HG02588 (cell line): Measurements from ENCODE around the gene WAPL.
A peak's percentile ranks its signal among the peaks of the same experiment; 100 is the strongest.
"Not testable (repeated sequence)": the region's sequence is repeated elsewhere in the genome, so short reads cannot be mapped to it uniquely, and the experiment has no call there.

Source experiments
- ATAC-seq: cut with Tn5 transposase; IDR thresholded peaks from one replicate; pipeline ENCODE4 v1.9.1; 2021; ENCODE audit warnings: mild to moderate bottlenecking, moderate library complexity; ENCODE audit not compliant: unreplicated experiment

The WAPL gene

GRCh38 chr10:86391236-86391840, 130.3 kb downstream of the WAPL start:
- no peak for ATAC-seq

GRCh38 chr10:86390337-86391120, 131.1 kb downstream of the WAPL start:
- ATAC-seq = no peak

GRCh38 chr10:86389441-86390193, 132.0 kb downstream of the WAPL start:
- ATAC-seq = peak; percentile 75

DNA sequence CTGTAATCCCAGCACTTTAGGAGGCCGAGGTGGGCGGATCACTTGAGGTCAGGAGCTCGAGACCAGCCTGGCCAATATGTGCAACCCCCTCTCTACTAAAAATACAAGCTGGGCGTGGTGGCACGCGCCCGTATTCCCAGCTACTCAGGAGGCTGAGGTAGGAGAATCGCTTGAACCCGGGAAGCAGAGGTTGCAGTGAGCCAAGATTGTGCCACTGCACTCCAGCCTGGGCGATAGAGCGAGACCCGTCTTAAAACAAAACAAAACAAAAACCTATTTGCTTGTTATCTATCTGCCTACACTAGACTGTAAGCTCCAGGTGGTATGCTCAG, 132.5 kb downstream of the WAPL start:
- ATAC-seq = not testable (repeated sequence)

DNA sequence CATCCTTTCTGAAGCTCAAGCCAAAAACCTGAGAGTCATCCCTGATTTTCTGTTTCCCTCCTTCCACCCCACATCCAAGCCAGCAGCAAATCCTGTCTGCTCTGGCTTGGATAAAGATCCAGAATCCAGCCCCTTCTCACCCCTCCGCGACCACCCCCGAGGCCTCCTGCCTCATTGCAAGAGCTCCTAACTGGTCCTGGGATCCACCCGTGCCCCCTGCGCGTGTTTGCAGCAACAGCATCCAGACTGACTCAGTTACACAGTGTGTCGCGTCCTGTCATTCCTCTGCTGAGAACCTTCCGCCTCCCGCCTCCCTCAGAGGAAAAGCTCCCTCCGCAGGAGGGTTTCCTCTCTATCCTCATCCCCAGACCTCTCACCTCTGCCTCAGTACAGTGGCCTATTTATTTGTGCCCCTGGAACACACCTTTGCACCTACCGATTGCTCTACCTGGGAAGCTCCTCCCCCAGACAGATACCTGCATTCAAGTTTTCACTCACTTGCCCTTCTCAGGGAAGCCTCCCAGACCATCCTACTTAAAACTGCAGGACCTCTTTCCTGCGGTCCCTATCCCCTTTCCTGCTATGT, 133.4 kb downstream of the WAPL start:
- ATAC-seq = no peak

DNA sequence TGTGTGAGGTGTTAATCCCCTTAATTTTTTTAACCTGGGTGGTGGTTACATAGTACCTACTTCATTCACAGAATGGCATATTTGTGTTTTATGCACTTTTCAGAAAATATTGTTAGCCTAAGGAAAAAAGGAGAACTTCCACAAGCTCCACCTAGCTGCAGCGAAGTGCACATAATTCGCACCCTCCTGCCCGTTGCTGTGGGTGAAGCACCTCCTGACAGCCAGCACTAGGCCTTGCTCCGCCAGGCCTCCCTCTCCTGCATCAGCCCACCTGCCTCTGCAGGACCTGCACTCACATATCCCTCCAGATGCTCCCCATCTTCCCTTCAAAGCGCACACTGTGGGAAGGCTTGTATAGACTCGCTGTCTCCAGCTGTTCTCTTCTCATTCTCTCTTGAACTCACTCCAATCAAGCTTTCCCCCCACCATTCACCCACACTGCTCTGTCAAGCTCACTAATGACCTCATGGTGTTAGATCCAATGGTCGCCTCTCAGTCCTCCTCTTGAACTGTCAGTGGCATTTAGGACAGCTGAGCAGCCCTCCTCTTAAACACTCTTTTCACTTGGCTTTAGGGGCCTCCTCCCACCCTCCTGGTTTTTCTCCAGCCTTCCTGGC, 134.3 kb downstream of the WAPL start:
- ATAC-seq = no peak

DNA sequence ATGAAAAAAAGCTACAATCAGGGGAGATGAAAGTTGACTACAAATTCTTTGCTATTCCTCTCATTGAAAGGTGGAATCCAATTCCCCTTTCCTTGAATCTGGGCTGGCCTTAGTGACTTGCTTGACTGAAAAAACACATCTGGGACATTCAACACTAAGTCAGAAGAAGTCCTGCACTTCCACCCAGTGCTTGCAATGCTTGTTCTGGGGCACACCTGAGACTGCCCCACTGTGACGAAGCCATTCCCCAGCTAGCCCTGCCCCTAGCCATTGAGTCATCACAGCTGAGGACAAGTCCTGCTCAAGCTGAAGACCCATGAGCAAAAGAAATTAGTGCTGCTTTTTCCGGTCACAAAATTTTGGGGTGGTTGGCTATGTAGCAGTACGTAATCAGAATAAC, 135.8 kb downstream of the WAPL start:
- no peak for ATAC-seq
